AG04449 (cell line): Measurements from ENCODE around the gene CFAP210.

Source experiments
- CTCF ChIA-PET: fragments of 350-600 bp; formaldehyde crosslinking; extraction: SDS; loops from one replicate; lab custom pipeline; 2021; ENCODE audit warnings: antibody characterized with exemption; lab: Yijun Ruan, JAX
- POLR2A ChIA-PET: fragments of 400-600, 350-600 bp; formaldehyde crosslinking; extraction: SDS; loops from one replicate; lab custom pipeline; 2020; ENCODE audit warnings: antibody characterized with exemption, inconsistent platforms; lab: Yijun Ruan, JAX
- DNase-seq: peaks from one replicate; pipeline ENCODE4 v3.0.0-alpha.2; 2010; ENCODE audit warnings: low read depth, low spot score
- H3K4me3 ChIP-seq: 2 replicates; pipeline ENCODE4 v1.5.1; 2011; ENCODE audit warnings: low read depth, mild to moderate bottlenecking, control low read depth, low read length
- TF ChIP-seq, protein P1 (sequence below): IDR thresholded peaks from one replicate; pipeline ENCODE4 v1.5.1; 2011; ENCODE audit warnings: mild to moderate bottlenecking, moderate library complexity, low read length, control low read depth, inconsistent platforms; ENCODE audit not compliant: insufficient read depth; ENCODE audit errors: missing control alignments

The CFAP210 gene

DNA sequence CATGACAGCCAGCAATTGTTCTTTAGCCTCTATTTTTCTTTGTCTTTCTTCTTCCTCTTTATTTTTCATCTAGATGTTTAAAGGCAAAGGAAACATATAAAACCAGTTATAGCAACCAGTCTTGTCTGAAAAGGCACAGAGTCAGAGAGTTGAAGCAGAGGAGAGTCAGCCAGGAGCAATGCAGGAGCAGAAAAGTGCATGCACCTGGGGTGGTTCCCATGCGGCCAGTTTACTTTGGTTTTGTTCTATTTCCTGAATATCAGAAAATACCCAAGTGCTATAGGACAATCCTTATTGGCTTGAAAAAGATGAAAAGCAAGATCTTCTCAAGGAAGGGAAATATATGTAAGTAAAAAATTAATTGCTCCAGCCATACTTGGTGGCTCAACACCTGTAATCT, 44.9 kb downstream of the CFAP210 start:
- DNase-seq, result no peak
- CTCF ChIA-PET, result no interaction called here
- H3K4me3 ChIP-seq, result no peak overlapping the region
- TF ChIP-seq, protein P1, sequence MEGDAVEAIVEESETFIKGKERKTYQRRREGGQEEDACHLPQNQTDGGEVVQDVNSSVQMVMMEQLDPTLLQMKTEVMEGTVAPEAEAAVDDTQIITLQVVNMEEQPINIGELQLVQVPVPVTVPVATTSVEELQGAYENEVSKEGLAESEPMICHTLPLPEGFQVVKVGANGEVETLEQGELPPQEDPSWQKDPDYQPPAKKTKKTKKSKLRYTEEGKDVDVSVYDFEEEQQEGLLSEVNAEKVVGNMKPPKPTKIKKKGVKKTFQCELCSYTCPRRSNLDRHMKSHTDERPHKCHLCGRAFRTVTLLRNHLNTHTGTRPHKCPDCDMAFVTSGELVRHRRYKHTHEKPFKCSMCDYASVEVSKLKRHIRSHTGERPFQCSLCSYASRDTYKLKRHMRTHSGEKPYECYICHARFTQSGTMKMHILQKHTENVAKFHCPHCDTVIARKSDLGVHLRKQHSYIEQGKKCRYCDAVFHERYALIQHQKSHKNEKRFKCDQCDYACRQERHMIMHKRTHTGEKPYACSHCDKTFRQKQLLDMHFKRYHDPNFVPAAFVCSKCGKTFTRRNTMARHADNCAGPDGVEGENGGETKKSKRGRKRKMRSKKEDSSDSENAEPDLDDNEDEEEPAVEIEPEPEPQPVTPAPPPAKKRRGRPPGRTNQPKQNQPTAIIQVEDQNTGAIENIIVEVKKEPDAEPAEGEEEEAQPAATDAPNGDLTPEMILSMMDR, result no peak
- POLR2A ChIA-PET, result no interaction called here

DNA sequence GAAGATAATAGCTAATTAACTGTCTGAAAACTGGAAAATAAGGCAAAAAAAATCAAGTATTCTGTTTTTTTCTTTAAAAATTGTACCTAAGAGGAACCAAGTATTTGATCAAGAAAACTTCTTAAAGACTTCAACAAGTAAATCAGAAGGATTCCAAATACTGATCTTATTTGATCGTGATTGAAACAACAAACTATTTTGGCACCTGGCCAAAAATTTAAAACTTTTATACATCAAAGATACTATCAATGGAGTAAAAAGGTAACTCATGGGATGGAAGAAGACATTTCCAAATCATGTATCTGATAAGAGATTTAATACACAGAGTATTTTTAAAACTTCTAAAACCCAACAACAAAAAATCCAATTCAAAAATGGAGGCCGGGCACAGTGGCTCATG, 46.7 kb downstream of the CFAP210 start:
- no peak overlapping the region for H3K4me3 ChIP-seq
- ChIA-PET POLR2A (no interaction called here), CTCF (no interaction called here)
- TF ChIP-seq, protein P1, result no peak
- DNase-seq, result no peak

DNA sequence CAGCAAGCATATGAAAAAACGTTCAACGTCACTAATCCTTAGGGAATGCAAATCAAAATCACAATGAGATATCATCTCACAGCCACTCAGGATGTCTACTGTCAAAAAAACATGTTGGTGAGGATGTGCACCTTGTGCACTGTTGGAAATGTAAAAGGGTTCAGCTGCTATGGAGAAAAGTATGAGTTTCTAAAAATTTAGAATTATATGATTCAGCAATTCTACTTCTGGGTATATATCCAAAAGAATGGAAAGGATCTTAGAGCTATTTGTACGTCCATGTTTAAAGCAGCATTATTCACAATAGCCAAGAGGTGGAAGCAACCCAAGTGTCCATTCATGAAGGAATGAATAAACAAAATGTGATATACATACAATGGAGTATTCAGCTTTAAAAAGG, 50.0 kb downstream of the CFAP210 start:
- ChIA-PET CTCF (no interaction called here), POLR2A (no interaction called here)
- TF ChIP-seq, protein P1, result no peak

DNA sequence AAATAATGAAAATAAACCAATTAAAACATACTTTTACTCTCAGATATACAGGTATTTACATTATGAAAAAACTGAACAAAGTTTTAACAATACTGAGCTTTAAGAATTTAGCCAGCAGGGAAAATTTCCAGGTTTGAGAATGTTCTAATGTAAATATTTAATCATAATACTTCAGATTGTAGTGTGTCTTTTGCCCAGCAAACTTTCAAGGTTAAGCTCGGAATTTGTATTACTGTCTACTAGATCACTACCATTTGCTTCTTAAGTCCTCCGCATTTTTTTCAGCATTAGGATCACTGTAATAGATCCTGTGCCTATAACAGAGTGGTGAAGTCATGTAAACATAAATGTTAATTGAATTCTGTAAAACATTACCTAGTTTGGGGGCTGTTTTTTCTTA, 52.7 kb downstream of the CFAP210 start:
- TF ChIP-seq, protein P1, result no peak
- no peak overlapping the region for H3K4me3 ChIP-seq
- ChIA-PET POLR2A (no interaction called here), CTCF (no interaction called here)
- no peak for DNase-seq

More for the DNA sequence above, 50.0 kb downstream of the CFAP210 start:
- no peak overlapping the region for H3K4me3 ChIP-seq
- no peak for DNase-seq

DNA sequence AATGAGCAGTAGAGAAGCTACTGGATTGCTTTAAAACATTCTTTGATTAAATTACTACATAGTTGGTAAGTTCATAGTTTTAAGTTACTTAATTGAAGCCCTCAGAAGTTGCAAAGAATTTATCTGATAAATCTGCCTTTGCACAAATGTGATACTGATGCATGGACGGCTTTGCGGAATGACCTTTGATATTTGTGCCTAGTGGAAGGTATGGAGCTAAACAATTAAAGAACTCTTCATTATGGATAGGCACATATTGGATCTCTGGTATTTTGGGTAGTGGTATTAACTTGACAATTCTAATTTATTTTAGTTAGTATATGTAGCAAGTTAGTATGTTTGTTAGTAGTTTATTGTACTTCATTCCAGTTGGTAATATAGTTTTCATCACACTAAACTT, 54.1 kb downstream of the CFAP210 start:
- POLR2A ChIA-PET, result no interaction called here
- DNase-seq, result no peak
- no peak overlapping the region for H3K4me3 ChIP-seq
- CTCF ChIA-PET, result no interaction called here
- TF ChIP-seq, protein P1, result no peak

DNA sequence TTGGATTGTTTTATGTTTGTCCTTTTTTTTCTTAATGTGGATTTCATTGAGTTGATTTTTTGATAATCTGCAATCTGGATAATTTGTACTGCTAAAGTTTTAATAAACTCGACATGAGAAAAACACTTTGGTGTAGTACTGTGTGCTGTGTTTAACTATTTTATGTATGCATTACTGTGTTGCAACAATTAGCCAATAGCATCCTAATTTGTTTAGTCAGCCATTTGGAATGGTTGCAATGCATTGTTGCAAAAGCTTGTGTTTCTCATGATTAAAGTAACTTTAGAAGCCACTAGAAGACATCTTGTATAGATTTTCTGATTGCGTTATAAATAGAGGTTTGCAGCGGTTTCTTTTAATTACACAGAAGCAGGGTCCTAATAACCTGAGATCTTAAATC, 56.6 kb downstream of the CFAP210 start:
- ChIA-PET POLR2A (no interaction called here), CTCF (no interaction called here)
- peak; percentile 42 for DNase-seq
- TF ChIP-seq, protein P1, result no peak
- H3K4me3 ChIP-seq, result no peak overlapping the region
